Adipocyte (in vitro differentiated cells): ENCODE data around the gene SSTR1.

Source experiments
- DNase-seq: peaks from one replicate; pipeline ENCODE4 v3.0.0-alpha.2; 2015; ENCODE audit warnings: low read depth
- H3K27me3 ChIP-seq: replicated peaks from 2 replicates; pipeline ENCODE4 v1.7.0; 2013; ENCODE audit warnings: mild to moderate bottlenecking, low read length, moderate library complexity; ENCODE audit not compliant: control insufficient read depth, insufficient read depth
- H3K36me3 ChIP-seq: 2 replicates; pipeline ENCODE4 v1.7.0; 2013; ENCODE audit warnings: low read length, mild to moderate bottlenecking, moderate library complexity; ENCODE audit not compliant: control insufficient read depth, insufficient read depth, severe bottlenecking
- H3K4me1 ChIP-seq: 2 replicates; pipeline ENCODE4 v1.7.0; 2013; ENCODE audit warnings: mild to moderate bottlenecking, low read length, moderate library complexity; ENCODE audit not compliant: control insufficient read depth, insufficient read depth
- H3K4me3 ChIP-seq: 2 replicates; pipeline ENCODE4 v1.7.0; 2013; ENCODE audit warnings: mild to moderate bottlenecking, low read length, moderate library complexity
- H3K9ac ChIP-seq: 2 replicates; pipeline ENCODE4 v1.7.0; 2013; ENCODE audit warnings: mild to moderate bottlenecking, low read length, moderate library complexity
- H3K9me3 ChIP-seq: 2 replicates; pipeline ENCODE4 v1.7.0; 2013; ENCODE audit warnings: mild to moderate bottlenecking, low read length, moderate library complexity; ENCODE audit not compliant: control insufficient read depth

SSTR1 gene, protein sequence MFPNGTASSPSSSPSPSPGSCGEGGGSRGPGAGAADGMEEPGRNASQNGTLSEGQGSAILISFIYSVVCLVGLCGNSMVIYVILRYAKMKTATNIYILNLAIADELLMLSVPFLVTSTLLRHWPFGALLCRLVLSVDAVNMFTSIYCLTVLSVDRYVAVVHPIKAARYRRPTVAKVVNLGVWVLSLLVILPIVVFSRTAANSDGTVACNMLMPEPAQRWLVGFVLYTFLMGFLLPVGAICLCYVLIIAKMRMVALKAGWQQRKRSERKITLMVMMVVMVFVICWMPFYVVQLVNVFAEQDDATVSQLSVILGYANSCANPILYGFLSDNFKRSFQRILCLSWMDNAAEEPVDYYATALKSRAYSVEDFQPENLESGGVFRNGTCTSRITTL

DNA sequence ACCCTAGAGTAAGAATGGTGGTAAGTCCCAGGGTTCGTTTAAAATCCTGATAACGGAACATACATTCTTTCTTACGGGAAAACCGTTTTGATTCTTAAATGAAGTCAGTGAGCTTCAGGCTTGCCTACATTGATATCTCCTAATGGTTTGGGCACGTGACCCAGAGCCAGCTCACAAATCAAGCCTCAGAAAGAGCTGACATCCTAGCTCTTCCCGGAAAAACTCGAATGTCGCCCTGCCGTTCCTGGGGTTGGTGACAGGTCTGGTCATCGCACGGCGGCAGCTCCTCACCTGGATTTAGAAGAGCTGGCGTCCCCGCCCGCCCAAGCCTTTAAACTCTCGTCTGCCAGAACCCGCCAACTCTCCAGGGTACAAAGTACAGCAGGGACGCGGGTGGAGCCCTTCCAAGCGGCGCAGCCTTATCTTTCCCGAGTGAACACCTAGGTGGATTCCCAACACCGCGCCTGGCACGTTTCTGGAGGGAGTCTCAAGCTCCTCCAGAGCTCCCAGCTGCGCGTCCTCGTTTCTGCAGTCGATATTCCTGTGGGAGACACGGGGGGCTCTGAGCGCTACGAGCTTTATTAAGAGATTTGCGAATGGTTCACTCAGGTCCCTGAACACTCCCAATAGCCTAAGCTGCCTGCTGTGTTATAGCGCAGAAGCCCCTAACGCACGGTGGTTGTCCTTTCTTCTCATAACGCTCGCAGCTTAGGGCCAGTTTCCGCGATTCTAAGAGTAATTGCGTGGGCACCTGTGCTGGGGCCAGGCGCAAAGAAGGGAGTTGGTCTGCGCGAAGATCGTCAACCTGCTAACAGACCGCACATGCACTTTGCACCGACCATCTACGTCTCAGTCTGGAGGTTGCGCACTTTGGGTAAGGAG is at the start of gene SSTR1:
TSS of gene SSTR1 (plus strand) at position 169 of the 882 bp plus-strand sequence. CDS start 1,486 bp downstream, outside the sequence.
- peaks cover 11% of the 10 kb centered on the region for H3K4me1 ChIP-seq
- peaks cover 5% of the 10 kb centered on the region for H3K9me3 ChIP-seq
- no peak within 1 kb of the TSS for H3K9ac ChIP-seq
- peaks cover 38% of the 10 kb centered on the region for H3K27me3 ChIP-seq
- DNase-seq = peak; percentile 9
- peak within 1 kb of the TSS; percentile 75 for H3K4me3 ChIP-seq
- H3K36me3 ChIP-seq = no peaks in the 10 kb centered on the region

DNA sequence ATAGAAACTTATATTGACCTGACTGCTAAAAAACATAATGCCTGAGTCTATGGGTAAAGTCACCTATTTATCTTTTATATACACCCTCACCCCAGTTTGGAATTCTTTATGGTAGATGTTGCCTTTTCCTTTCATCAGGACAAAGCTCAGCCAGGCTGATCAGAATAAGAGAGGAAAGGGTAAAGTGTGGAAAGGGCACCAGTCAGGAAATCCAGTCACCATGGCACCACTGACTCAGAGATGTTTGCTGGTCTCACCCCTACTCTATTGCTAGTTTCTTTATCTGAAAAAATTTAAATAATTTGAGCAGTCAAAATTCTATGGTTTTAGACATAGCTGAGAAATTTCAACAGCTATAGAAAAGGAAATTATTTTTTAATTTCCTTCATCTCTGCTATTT is 49.2 kb upstream of the SSTR1 start:
- H3K27me3 ChIP-seq = no peaks in the 10 kb centered on the region
- no peaks in the 10 kb centered on the region for H3K4me1 ChIP-seq
- H3K9ac ChIP-seq = no peak overlapping the region
- no peak overlapping the region for H3K4me3 ChIP-seq
- no peaks in the 10 kb centered on the region for H3K36me3 ChIP-seq
- no peaks in the 10 kb centered on the region for H3K9me3 ChIP-seq
- DNase-seq = no peak

DNA sequence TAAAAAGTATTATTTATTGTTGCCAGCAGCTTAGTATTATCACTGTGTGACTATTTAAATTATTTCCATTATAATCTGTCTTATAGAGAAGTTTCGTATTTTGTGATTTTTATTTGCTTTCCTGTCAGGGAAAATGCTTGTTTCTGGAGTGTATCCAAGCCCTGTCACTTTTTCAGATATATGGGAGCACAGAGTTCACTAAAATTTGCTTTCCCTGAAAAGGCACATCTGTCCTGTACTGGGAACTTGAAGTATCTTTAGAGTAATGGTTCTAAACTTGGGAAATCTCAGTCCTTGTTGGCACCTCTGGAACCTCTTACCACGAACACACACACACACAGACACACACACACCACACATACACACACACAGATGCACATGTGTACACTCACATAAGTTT is 39.3 kb upstream of the SSTR1 start:
- Histone ChIP-seq H3K4me3 (no peak overlapping the region), H3K4me1 (peaks cover 8% of the 10 kb centered on the region), H3K9ac (no peak overlapping the region), H3K36me3 (no peaks in the 10 kb centered on the region), H3K27me3 (peaks cover 7% of the 10 kb centered on the region), H3K9me3 (no peaks in the 10 kb centered on the region)
- DNase-seq = no peak

DNA sequence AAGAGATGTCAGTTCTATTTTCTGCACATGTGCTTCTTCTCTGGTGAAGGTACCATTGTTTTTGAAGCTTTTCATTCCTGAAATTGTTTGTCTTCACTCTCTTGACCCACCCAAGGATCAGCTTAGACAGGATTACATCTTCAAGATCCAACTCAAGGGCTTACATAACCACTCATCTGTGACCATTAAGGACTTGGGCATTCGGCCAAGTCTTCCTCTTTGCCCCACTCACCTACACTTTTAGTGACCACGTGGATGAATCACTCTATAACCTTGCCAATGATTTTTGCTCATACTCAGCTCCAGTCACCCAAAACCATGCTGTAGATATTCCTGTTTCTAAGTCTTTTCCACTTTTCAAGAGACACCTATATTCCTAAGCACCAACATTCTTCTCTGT is 36.5 kb upstream of the SSTR1 start:
- Histone ChIP-seq H3K9me3 (no peaks in the 10 kb centered on the region), H3K4me3 (no peak overlapping the region), H3K27me3 (peaks cover 14% of the 10 kb centered on the region), H3K9ac (no peak overlapping the region), H3K36me3 (no peaks in the 10 kb centered on the region), H3K4me1 (peaks cover 8% of the 10 kb centered on the region)
- no peak for DNase-seq

DNA sequence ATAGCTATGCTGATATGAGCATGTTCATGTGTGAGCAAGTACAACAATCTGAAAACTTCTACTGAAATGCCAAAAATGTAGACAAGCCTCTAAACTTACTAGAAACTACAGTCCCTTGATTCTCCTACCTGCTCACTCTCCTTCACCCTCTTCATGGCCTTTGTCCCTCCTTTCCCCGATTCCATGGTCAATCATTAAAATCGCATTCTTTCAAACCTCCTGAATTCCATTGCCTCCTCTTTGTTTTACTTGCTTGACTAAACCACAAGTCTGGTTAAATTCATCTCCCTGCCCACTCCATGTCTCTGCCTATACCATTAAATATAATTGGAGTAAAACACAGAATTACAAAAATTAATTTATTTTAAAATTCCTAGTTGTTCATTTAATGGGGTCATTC is 33.0 kb upstream of the SSTR1 start:
- no peaks in the 10 kb centered on the region for H3K36me3 ChIP-seq
- H3K27me3 ChIP-seq = peaks cover 13% of the 10 kb centered on the region
- H3K9me3 ChIP-seq = no peaks in the 10 kb centered on the region
- DNase-seq = no peak
- H3K4me1 ChIP-seq = peaks cover 5% of the 10 kb centered on the region
- no peak overlapping the region for H3K9ac ChIP-seq
- no peak overlapping the region for H3K4me3 ChIP-seq

DNA sequence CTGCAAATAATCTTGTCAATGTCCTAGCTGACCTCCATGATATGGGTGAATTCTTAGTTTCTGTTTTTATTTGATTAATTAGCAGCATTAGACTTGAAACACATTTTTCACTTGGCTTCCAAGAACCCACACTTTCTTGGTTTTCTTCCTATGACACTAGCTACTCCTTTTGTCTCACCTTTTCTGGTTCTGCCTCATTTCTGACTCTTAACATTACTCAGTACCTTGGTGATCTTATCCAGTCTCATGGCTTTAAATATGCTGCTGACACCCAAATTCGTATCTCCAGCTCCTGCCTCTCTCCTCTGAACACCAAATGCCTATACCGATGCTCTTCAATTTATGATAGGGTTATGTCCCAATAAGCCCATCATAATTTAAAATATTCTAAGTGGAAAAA is 32.0 kb upstream of the SSTR1 start:
- Histone ChIP-seq H3K4me1 (peaks cover under 1% of the 10 kb centered on the region), H3K27me3 (peaks cover 12% of the 10 kb centered on the region), H3K9ac (no peak overlapping the region), H3K36me3 (no peaks in the 10 kb centered on the region), H3K4me3 (no peak overlapping the region), H3K9me3 (no peaks in the 10 kb centered on the region)
- DNase-seq = no peak

DNA sequence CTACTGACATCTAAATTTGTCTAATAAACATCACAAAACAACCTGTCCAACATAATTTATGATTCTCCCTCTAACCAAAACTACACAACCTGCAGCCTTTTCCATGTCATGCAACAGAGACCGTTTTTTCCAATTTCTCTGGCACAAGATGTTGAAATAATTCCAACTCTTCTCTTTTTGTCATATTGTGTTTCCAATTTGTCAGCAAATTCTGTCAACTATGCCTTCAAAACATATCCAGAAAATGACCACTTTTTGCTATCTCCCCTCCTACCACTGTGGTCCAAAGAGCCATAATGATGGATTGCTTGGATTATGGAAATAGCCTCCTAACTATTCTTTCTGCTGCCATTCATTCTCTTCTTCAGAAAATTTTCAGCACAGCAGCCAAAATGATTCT is 31.3 kb upstream of the SSTR1 start:
- no peak overlapping the region for H3K4me3 ChIP-seq
- DNase-seq = no peak
- H3K9me3 ChIP-seq = no peaks in the 10 kb centered on the region
- no peak overlapping the region for H3K9ac ChIP-seq
- H3K4me1 ChIP-seq = no peaks in the 10 kb centered on the region
- peaks cover 12% of the 10 kb centered on the region for H3K27me3 ChIP-seq
- no peaks in the 10 kb centered on the region for H3K36me3 ChIP-seq

DNA sequence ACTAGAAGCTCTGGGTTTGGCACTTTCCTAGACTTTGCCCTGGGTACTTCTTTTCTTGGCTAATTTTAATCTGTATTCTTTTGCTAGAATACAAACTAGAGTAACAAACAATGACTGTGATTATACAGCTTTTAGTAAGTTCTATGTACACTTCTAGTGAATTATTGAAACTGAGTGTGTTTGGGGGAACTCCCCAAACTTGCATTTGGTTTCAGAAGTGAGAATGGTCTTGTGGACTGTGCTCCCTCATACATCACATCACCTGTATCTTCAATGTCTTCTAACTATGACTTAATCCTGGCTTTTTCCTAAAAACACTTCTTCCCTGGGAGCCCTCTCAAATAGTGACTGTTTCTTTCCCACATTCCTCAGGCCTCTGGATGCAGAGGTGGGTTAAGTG is 23.6 kb upstream of the SSTR1 start:
- H3K9me3 ChIP-seq = no peaks in the 10 kb centered on the region
- peaks cover 10% of the 10 kb centered on the region for H3K27me3 ChIP-seq
- no peaks in the 10 kb centered on the region for H3K4me1 ChIP-seq
- DNase-seq = no peak
- no peak overlapping the region for H3K9ac ChIP-seq
- H3K36me3 ChIP-seq = no peaks in the 10 kb centered on the region
- no peak overlapping the region for H3K4me3 ChIP-seq

DNA sequence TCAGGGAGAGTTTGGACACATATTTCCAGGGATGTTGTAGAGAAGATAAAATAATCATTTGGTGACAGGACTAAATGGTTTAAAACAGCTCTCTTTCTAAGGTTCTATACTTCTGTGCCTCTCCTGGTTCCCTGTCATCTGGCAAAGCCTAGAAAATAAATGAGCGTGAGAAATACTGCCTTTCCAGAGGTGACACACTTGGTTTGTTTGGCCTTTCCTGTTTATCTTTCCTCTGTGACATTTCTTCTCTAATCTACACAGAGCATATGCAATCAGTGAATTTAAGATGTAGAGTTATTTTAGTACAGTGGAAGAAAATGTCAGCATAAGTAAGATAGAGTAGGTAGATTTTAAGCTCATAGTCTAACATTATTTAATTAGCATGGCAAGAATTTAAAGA is 22.0 kb upstream of the SSTR1 start:
- peaks cover 16% of the 10 kb centered on the region for H3K27me3 ChIP-seq
- H3K36me3 ChIP-seq = no peaks in the 10 kb centered on the region
- H3K4me3 ChIP-seq = no peak overlapping the region
- no peaks in the 10 kb centered on the region for H3K4me1 ChIP-seq
- no peak overlapping the region for H3K9ac ChIP-seq
- no peak for DNase-seq
- no peaks in the 10 kb centered on the region for H3K9me3 ChIP-seq

DNA sequence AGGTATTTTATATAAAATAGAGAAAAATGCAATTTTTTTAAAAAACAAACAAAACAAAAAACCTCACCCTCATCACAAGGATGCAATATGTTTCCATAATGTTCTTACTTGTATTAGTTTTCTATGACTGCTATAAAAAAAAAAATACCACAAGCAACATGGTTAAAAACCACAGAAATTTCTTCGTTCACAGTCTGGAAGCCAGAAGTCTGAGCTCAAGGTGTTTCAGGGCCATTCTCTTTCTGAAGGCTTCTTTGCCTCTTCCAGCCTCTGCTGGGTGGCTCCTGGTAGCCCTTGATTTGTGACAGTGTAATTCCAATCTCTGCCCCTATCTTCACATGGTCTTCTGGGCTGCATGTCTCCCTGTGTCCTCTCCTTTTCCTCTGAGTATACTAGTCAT is 21.5 kb upstream of the SSTR1 start:
- no peaks in the 10 kb centered on the region for H3K4me1 ChIP-seq
- peaks cover 16% of the 10 kb centered on the region for H3K27me3 ChIP-seq
- no peaks in the 10 kb centered on the region for H3K36me3 ChIP-seq
- no peaks in the 10 kb centered on the region for H3K9me3 ChIP-seq
- no peak overlapping the region for H3K4me3 ChIP-seq
- no peak for DNase-seq
- H3K9ac ChIP-seq = no peak overlapping the region

DNA sequence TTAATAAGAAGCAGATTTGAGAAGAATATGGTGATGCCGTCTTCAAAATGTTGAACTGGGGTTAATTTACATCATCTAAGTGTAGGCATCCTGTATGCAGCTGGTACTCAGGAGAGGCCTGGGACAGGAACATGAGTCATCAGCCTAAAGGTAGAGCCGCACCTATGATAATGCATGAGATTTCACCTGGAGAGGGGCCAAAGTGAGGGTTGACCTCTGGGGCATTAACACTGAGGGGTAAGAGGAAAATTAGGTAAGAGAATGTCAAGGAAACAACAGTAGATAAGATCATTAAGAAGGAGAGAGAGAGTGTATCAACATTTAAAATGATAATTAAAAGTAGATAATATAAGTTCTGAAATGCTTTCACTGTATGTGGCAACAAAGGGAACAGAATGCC is 20.2 kb upstream of the SSTR1 start:
- DNase-seq = no peak
- Histone ChIP-seq H3K9me3 (no peaks in the 10 kb centered on the region), H3K9ac (no peak overlapping the region), H3K4me3 (no peak overlapping the region), H3K4me1 (no peaks in the 10 kb centered on the region), H3K36me3 (no peaks in the 10 kb centered on the region), H3K27me3 (peaks cover 16% of the 10 kb centered on the region)
